ENCODE data around the gene ITFG1. TPM values are rescaled to one million over a fixed set of nuclear protein-coding genes. Genes with fewer than 3 reads are reported as not detected.

Gene ITFG1
- total RNA-seq, 2 donors from 2014 or later, result 47.7 to 68.6 TPM

- H3K27ac ChIP-seq, result no peak overlapping the region
- no peaks in the 10 kb centered on the region for H3K9me3 ChIP-seq
- H3K27me3 ChIP-seq (replicated peaks; ENCODE audit: insufficient read depth), result no peaks in the 10 kb centered on the region
- TF ChIP-seq, protein P1, sequence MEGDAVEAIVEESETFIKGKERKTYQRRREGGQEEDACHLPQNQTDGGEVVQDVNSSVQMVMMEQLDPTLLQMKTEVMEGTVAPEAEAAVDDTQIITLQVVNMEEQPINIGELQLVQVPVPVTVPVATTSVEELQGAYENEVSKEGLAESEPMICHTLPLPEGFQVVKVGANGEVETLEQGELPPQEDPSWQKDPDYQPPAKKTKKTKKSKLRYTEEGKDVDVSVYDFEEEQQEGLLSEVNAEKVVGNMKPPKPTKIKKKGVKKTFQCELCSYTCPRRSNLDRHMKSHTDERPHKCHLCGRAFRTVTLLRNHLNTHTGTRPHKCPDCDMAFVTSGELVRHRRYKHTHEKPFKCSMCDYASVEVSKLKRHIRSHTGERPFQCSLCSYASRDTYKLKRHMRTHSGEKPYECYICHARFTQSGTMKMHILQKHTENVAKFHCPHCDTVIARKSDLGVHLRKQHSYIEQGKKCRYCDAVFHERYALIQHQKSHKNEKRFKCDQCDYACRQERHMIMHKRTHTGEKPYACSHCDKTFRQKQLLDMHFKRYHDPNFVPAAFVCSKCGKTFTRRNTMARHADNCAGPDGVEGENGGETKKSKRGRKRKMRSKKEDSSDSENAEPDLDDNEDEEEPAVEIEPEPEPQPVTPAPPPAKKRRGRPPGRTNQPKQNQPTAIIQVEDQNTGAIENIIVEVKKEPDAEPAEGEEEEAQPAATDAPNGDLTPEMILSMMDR (IDR thresholded peaks at IDR 0.05), result no peak
- ATAC-seq (ENCODE audit: insufficient number of reproducible peaks, low FRiP score, low read depth) (no peak), DNase-seq (ENCODE audit: low spot score) (no peak)
- no peak overlapping the region for H3K4me3 ChIP-seq
- H3K4me1 ChIP-seq (ENCODE audit: control insufficient read depth in 1 of 2, low read depth in 2 of 2), result peaks cover 6 to 26% of the 10 kb centered on the region in 2 donors
- H3K36me3 ChIP-seq, result no peaks in the 10 kb centered on the region
Measured at GRCh38 chr16:47310792-47311211, 150.1 kb downstream of the ITFG1 start.

GRCh38 chr16:47309581-47310312, 151.1 kb downstream of the ITFG1 start:
- H3K27me3 ChIP-seq (replicated peaks; ENCODE audit: insufficient read depth), result no peaks in the 10 kb centered on the region
- peaks cover 6 to 26% of the 10 kb centered on the region in 2 donors for H3K4me1 ChIP-seq (ENCODE audit: control insufficient read depth in 1 of 2, low read depth in 2 of 2)
- DNase-seq (ENCODE audit: low spot score) (no peak), ATAC-seq (ENCODE audit: insufficient number of reproducible peaks, low FRiP score, low read depth) (no peak)
- no peak overlapping the region for H3K27ac ChIP-seq
- H3K4me3 ChIP-seq, result no peak overlapping the region
- no peaks in the 10 kb centered on the region for H3K9me3 ChIP-seq
- no peaks in the 10 kb centered on the region for H3K36me3 ChIP-seq
- TF ChIP-seq, protein P1 (IDR thresholded peaks at IDR 0.05), result no peak

GRCh38 chr16:47308601-47309000, 152.3 kb downstream of the ITFG1 start:
- TF ChIP-seq, protein P1 (IDR thresholded peaks at IDR 0.05), result no peak
- no peak overlapping the region for H3K27ac ChIP-seq
- H3K27me3 ChIP-seq (replicated peaks; ENCODE audit: insufficient read depth), result no peaks in the 10 kb centered on the region
- H3K9me3 ChIP-seq, result no peaks in the 10 kb centered on the region
- H3K4me1 ChIP-seq (ENCODE audit: control insufficient read depth in 1 of 2, low read depth in 2 of 2), result peaks cover 6 to 26% of the 10 kb centered on the region in 2 donors
- H3K36me3 ChIP-seq, result no peaks in the 10 kb centered on the region
- DNase-seq (ENCODE audit: low spot score), result no peak
- H3K4me3 ChIP-seq, result no peak overlapping the region
- ATAC-seq (ENCODE audit: insufficient number of reproducible peaks, low FRiP score, low read depth), result no peak

DNA sequence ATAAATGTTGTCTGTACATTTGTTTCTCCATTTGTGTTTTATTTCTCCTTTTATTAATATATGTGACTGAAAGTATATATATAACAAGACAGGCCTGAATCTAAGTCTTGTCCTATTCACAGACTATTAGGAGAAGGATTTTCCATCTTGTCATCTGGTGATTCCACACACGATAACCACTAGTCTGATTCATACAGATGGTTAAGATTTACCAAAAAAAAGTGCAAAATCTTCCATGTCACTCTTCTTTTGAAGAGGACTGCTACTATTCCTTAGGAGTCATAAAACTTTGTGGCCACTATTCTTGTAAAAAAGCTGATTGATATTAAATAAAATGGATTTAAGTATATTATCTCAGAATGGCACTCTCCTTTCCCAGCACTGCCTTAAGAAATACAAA, 156.3 kb downstream of the ITFG1 start:
- Histone ChIP-seq H3K27ac (no peak overlapping the region), H3K4me1 (ENCODE audit: control insufficient read depth in 1 of 2, low read depth in 2 of 2) (peaks cover under 1 to 11% of the 10 kb centered on the region in 2 donors), H3K4me3 (no peak overlapping the region), H3K27me3 (replicated peaks; ENCODE audit: insufficient read depth) (no peaks in the 10 kb centered on the region), H3K9me3 (no peaks in the 10 kb centered on the region), H3K36me3 (no peaks in the 10 kb centered on the region)
- no peak for DNase-seq (ENCODE audit: low spot score)
- no peak for ATAC-seq (ENCODE audit: insufficient number of reproducible peaks, low FRiP score, low read depth)
- TF ChIP-seq, protein P1 (IDR thresholded peaks at IDR 0.05), result no peak

GRCh38 chr16:47299587-47299986, 161.3 kb downstream of the ITFG1 start:
- ATAC-seq (ENCODE audit: insufficient number of reproducible peaks, low FRiP score, low read depth) (no peak), DNase-seq (ENCODE audit: low spot score) (no peak)
- Histone ChIP-seq H3K27ac (no peak overlapping the region), H3K4me3 (no peak overlapping the region), H3K36me3 (no peaks in the 10 kb centered on the region), H3K4me1 (ENCODE audit: control insufficient read depth in 1 of 2, low read depth in 2 of 2) (no peaks in the 10 kb centered on the region), H3K27me3 (replicated peaks; ENCODE audit: insufficient read depth) (no peaks in the 10 kb centered on the region), H3K9me3 (no peaks in the 10 kb centered on the region)
- TF ChIP-seq, protein P1 (IDR thresholded peaks at IDR 0.05), result no peak
